Right kidney (tissue), 1 donor: ENCODE measurements around the gene ZBTB16.

Experiments used
- DNase-seq: peaks from one replicate; pipeline ENCODE4 v3.0.0-alpha.2; 2016

ZBTB16 gene

DNA sequence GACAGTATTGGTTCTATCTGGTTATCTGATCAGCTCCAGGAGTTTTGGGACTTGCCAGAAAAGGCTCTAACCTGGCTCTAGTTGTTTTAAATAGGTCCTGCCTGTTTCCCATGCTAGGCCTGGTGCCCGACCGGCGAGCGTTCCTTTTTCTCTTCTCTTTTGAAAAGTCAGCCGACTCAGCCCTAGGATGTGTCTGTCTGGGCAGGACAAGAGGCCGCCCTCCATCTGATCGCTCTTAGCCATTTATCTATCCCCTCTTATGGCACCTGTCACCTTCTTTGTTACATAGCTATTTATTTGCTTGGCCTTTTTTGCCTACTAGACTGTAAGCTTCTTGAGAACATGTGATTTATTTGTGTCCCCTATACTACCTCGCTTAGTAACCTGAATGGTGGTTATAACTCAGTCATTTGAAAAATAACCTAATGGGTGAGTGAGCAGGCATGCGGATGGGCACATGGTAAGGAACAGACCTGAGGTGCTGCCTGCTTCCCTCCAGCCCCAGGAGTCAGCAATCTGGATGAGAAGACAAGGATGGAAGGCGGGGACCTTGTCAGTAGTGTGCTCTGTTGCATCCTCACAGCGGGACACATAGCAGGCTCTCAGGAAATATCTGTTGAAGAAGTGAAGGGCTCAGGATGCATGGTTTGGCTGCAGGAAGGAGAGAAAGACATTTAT, 108.4 kb downstream of the ZBTB16 start:
- no peak for DNase-seq

DNA sequence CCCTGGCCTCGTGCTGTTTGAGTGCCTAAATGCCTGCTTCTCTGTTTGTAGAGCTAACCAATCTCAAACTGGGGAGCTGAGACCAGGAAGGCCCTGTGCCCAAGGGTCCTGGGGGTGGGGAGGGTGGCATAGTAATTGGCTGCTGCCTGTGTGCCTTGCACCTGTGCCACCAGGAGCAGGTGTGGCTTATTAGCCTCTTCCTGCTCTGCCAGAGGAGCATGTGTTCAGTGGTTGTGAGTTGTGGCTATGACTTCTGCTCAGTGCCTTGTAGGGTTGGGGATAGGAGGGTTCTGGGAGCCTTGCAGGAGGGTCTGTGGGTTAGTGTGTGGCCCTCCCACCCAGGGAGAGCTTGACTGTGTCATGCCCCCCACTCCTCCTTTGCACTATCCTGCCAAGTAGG, 109.2 kb downstream of the ZBTB16 start:
- no peak for DNase-seq

DNA sequence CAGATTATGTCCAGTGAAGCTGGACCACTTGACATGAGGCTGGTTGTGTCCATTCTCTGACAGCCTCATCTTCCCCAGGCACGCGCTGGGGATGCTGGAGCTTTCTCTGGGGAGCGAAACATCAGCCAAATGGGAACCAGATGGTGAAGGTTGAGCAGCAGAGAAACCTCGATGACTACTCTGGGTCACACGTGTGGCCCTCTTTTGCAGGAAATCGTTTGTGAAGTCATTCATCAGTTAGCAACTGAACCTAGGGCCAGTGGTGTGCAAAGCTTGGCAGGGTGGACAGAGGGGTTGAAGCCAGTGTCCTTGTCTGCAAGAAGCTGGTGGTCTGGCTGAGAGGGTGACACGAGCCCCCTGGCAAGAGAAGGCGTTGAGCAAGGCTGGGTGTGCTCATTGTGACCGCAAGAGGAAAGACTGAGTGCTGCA, 109.8 kb downstream of the ZBTB16 start:
- no peak for DNase-seq

DNA sequence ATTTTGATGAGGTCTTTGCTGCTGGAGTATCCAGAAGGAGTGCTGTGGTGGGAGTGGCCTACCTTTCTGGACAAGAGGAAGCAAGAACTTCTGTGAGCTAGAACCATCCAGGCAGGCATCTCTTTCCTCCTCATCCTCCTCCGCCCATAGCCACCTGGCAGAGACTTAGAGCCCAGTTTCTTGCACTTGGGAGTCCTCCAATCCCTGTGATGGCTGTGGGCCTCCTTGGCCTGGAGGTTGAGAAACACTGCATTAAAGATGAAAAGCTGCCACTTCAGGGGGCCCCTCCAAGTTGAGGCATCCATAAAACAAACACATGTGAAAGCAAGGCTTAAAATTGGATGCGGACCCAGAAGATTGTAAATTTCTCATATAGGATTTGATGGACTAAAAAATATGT, 110.3 kb downstream of the ZBTB16 start:
- no peak for DNase-seq

DNA sequence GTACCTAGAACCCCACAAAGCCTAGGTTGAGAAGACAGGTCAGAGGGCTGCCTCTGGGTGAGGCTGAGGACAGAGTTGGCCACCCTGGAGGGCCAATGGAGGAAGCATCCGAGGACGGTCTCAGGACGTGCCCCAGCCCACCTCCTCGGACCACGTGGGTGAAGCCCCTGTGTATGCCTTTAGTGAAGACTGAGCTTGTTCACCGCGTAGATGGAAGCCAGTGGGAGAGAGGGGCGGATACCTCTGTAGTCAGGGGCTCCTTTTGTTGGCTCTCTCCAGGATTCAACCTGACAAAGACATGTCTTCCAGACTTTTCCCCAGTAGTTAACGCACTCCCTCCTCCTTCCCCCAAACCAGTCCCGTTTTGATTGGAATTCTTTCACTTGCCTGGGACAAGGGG, 110.7 kb downstream of the ZBTB16 start:
- no peak for DNase-seq

DNA sequence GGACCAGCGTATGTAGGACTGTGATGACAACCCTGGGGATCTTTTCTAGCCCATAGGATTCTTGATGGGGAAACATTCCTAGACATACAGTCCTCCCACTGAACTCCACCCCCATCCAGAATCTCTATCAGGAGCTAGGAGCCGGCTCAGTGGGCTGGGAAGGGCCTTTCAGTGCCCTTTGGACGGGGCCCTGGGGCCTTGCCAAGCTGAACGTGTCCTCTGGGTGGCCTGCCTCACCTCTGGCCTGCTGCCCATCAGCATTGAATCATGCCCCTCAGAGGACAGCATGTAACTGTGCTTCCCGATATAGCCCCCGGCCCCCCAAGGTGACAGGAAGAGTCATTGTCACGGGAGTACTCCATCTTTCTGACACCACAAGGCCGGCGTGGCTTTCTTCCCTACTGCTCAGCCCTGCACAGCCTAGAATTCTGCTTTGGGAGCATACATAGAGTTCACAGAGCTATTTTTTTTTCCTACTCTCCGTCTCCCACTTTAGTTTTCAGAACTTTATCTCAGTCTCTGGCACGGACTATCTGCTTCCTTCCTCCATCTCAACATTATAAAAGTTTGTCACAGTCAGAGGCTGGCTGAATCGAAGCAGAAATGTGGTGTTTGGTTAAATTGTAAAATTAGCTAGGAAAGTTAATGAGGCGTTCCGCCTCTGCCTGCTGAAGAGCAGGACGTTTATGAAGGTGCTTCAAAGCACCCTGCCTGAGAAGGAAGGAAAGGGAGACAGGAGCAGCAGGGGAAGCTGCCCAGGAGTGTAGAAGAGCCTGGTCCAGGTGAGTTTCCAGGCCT, 111.9 kb downstream of the ZBTB16 start:
- peak; percentile 63 for DNase-seq

DNA sequence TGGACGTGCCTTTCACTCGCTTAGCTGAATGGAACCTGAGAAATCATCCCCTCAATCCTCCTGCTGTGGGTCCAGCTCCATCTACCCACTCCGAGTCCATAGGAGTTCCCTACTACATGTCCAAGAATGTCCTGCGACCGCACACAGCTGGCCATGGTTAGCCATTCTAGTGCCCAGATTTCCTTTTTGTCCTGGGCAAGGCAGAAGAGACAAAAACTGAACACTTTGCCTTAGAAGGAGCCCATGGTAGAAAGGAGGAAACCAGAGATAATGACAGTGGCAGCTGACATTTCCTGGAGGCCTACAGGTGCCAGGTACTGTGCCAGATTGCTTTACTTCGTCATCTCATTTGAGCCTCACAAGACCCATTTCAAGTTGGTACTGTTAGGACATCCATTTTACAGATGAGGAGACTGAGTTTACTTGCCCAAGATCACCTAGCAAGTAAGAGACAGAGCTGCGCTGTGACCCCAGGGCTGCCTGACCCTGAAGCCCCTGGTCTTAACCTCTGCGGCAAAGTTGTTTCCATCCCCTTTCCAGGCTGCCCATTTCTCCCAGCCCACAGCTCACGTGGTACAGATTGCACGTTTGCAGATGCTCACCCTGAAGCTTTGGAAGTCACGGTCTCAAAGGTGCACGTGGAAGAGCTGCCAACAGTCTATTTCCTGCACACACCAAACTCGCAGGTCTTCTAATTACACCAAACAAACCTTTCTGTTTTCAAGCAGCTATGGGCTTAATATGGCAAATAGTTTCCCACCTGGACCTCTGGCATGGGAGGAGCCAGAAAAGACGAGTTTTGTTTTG, 112.7 kb downstream of the ZBTB16 start:
- no peak for DNase-seq

DNA sequence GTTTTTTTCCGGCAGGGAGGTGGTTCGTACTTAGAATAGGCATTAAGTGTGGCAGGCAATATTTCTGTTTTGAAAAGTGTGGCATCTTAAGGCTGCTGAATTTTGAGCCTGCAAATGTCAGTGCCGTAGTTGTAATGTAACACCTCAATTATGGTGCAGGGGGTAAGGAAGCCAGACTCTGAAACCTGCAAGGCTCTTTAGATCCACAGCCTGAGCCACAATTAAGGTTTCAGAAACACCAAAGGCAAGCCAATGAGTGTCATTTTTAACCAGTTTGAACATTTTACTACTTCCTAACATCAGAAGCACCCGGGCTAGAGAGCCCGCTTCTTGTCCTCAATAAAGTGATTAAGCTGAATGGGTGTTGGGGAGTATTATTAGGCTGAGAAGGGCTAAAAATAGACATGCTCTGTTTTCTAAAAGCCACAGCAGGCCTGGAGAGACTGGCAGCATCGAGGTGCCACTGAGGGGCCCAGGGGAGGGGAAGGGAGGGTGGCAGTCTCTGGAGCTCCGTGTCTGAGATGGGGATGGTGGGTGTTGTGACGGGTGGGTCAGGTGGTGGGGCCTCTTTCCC, 113.4 kb downstream of the ZBTB16 start:
- DNase-seq = no peak

DNA sequence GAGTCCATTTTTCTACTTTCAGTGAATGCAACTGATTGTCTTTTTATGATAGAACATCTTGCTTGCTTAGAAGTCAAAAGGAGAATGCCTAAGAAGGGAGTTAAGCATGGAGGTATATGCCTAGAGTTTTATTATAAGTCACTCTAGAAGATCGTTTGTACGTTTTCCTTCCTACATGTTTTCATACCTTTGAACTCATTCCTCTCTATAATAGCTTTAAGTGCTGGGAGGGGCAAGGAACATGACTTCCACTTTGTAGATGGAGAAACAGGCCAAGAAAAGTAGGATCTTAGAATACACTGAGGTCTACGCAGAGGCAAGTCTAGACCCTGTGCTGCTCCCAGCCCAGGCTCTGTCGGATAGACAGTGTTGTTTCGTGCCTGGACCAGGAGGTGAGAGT, 114.3 kb downstream of the ZBTB16 start:
- DNase-seq = no peak

DNA sequence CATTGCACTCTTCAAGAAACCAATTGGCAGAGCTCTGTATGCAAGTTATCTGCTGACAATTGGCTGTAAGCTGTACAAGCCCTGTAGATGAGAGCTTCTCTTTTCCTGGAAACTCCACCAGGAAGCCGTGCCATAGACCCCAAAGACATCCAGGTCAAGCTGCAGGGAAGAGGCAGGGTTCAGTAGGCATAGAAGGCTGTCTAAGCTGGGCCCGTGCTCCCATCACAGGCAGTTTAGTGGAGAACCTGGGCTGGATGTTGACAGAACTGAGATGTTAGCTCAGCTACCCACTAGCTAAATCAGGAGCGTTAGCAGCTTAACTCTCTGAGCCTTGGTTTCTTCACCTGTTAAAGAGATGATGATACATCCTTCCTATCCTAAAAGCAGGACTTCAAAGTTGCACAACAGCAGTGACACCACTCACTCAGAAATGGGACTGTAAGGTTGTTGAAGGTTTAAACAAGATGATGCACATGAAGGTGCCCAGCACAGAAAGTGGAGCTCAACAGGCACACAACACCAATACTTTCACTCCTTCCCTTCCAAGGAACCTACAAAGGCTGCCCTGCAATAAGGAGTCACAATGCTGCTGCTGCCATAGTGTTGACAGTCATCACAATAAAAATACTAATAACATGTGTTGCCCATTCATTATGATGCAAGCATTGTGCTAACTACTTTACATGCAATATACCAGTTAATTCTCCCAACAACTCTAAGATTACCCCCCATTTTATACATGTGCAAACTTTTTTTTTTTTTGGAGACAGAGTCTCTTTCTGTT, 115.4 kb downstream of the ZBTB16 start:
- DNase-seq = no peak

DNA sequence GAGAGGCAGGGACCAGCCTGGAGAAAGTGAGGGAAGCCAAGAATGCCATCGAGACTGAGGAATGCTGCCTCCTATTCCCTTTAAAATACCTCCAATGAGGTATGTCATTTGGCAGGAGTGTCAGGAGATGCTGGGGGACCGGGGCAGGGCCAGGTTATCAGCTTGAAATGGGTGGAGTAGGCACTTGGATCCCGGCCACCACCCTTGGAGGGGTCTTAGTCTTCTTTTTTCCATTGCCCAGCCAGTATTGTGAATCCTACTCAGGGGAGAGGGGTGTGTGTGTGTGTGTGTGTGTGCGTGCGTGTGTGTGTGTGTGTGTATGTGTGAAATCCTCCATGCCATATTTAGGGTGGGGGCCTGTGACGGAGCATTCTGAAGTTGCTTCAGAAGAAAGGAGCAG, 116.2 kb downstream of the ZBTB16 start:
- no peak for DNase-seq

DNA sequence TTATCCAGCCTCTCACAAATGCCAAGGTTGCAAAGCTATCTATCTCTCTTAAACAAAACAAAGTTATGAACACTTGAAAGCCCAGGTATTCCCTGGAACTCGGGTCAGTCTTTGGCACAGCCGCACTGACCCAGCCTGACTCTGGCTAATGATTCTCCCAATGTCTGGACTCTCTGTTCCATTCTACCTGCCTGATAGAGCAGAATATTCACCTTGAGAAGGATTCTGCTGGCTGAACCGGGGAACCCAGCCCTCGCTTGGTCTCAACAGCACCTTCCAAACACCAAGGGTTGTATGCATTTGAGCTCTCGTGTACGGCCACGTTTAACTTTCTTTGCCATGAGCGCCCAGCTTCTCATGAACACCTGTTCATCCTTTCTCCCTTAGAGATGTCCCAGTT, 116.8 kb downstream of the ZBTB16 start:
- DNase-seq = no peak

DNA sequence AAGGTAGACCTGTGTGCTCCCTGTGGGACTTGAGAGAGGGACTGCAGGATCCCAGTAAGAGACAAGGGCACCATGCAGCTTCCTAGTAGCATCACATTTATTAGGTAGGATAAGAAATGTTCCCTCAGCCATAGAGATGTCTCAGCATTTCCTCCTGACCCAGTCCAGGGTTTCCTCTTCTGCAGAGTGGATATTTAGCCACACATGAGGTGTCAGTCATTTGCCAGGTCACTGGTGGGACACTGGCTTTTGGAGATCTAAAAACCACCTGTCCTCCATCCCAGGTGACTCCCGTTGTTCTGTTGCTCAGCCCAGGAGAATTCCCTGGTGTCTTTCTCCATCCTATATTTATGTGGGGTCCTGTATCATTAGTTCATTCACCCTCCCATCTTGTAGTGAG, 119.1 kb downstream of the ZBTB16 start:
- no peak for DNase-seq

DNA sequence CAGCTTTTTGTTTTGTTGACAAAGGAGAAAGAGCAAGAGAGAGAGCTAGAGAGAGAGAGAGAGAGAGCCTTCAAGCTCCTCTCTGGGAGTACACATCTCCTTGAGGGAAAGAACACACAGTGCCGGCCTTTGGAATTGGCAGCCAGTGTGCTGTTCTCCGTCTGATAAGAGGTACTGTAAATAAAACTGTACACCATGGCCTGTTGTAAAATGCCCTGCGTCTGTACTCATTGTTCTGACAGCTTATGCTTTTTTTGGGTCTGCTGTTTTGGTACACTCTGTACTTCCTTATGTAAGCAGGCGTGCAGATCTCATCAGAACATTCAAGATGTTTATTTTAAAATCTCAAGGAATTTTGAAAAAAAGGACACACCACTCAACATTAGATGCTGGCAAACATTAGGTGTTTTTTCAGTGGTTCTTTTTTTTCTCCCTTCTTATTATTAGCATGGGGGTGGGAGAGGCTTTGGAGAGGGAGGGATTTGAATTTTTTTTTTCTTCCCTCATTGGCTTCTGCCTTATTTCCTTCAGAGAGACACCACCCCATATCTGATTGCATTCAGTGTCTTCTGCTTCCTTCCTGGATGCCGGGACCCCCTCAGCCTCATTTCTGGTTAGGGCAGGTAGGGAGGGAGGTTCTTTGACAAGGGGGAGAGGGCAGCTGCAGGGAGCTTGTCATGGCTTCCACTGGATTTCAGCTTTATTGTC, 119.9 kb downstream of the ZBTB16 start:
- DNase-seq = no peak

DNA sequence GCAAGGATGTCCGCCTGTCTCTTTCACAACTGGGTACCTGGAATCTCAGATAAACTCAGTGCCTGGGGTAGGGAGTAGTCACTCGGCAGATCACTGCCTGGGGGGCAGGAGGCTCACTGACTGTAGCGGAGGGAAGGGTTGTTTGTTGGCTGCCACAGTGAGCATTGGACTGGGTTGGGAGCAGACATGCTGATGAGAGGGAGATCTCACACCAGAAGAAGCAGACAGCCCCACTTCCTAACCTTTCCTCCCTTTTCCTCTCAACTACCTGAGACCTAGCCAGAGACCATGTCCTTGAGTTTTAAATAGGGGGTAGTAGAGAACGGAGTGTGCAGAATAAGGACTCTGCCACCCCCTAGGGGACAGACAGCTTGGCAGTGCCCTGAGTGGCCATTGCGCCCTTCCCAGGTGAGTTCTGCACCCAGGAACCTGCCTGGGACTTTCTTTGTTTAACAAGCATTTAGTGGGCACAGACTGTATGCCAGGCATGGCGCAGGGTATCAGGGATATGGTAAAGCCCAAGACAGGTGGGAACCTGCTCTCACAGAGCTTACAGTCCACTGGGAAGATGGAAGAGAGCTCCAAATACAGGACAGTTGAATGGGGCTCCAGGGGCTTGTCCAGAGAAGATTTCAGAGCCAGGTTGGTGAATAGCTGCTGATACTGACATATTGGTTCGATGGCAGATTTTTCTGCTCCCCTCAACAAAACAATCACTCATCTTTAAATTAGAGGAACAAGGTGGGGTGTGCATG, 121.0 kb downstream of the ZBTB16 start:
- no peak for DNase-seq

DNA sequence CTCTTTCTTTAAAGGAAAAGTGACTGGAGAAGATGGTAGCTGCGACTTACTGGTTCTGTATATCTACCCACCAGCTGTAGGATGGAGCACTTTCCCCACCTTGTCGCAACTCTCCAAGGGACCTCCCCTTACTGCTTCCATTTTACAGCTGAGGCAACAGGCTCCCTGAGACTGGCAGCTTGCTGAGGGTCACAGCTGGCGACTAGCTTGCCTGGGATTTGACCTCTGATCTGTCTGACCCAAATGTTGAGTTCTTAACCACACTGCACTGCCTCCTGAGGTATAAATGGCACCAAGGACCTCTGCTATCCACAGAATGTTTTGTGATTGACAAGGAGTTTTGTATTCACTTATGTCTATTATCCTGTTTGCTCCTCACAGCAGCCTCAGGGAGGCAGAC, 121.7 kb downstream of the ZBTB16 start:
- DNase-seq = no peak

DNA sequence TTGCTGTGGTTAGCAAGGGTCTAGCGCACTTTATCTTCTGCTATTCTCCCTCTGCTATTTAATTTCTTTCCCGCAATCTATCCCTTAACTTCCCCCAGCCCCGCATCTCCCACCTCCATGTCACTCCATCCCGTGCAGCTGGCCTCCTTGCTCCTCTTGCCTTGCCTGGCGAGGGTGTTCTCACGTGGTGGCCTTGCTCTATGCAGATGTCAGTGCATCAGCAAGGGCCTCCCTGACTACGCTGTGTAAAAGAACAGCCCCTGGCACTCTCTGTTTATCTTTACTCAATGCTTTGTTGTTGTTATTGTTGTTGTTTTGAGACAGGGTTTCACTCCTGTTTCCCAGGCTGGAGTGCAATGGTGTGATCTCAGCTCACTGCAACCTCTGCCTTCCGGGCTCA, 122.2 kb downstream of the ZBTB16 start:
- DNase-seq = no peak

DNA sequence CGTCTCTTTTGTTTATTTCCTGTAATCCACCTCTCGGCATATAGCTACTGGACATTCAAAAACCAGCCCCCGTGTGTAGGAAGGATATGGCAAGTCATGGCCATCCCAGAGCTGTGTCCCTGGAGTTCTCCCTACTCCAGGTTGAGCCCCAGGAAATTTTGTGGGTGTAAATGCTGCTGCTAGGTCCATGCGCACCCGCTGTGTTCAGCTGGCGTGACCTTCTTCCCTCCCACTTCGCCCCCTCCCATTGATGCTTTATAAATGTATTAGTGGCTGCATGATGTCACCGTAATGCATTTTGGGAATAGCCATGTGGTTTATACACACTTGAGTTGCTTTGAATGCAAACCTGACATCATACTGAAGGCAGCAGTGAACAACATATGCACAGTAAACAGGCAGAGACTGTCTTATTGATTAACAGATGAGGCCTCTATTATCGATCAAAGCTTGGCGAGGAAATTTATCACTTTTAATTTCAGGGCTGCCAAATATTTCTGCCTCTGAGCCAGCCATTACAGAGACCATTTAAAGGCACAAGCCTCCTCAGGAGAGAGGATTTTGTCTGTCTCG, 123.0 kb downstream of the ZBTB16 start:
- DNase-seq = no peak

DNA sequence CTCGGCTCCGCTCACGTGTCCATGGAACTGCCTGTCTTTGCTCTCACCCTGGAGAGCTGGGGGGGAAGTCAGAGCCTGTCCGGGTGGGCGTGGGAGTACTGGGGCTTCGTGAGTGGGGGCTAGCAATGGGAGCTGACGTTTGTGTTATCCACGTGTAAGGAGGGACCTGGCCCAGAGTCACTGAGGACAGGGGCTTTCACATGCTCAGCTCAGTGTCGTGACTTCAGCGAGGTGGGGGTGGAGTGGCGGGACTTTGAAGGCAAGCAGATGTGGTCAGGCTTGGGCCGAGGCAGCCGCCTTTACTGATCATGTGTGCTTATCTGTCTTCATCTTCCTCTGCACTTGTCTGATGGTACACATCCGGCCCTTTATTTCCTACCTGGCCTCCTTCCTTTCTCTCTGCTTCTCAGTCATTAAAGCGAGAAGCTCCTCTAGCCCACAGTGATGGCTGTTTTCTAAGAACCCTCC, 123.6 kb downstream of the ZBTB16 start:
- DNase-seq = no peak

DNA sequence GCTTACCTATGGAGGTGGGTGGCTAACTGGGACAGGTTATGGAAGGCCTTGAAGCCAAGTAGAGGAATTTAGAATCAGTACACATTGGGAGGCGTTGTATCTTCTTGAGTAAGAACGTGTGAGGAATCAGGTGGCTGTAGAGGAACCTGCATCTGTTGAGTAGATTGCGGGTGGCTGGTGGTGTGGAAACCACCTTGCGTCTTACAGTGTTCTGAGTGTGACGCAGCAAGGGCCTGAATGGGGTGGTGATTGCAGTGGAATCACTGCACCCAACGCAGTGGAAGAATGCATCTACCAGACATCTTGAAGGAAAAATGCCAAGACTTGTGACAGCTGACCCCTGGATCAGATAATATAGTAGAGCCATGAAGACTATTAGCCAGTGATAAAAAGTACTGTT, 125.9 kb downstream of the ZBTB16 start:
- DNase-seq = no peak
